C4-2B (cell line): ENCODE measurements around the gene SAMD4B.

Experiments used
- H3K27ac ChIP-seq: fragments of 450-650 bp; 2 replicates; pipeline ENCODE4 v1.5.1; 2017
- CTCF ChIP-seq: fragments of 450-650 bp; conservative IDR thresholded peaks from 2 replicates; pipeline ENCODE4 v1.5.1; 2017; ENCODE audit warnings: mild to moderate bottlenecking
- ZFX ChIP-seq: fragments of 450-650 bp; IDR thresholded peaks from 2 replicates; pipeline ENCODE4 v1.6.1; 2017

Gene SAMD4B

GRCh38 chr19:39412100-39412866 is 70.1 kb downstream of the SAMD4B start, which contains the start of gene PLEKHG2:
Gene PLEKHG2, plus strand, starts transcription at chr19:39412669. Its CDS starts 1,418 bp downstream, at chr19:39414087.
- TF ChIP-seq ZFX (no peak), CTCF (peak; percentile 73)
- peak within 1 kb of the TSS; percentile 76 for H3K27ac ChIP-seq

GRCh38 chr19:39412867-39413271 is 70.6 kb downstream of the SAMD4B start:
- H3K27ac ChIP-seq = peak overlapping the region; percentile 76
- peak; percentile 30 for TF ChIP-seq CTCF
- no peak for TF ChIP-seq ZFX

- no peak for TF ChIP-seq CTCF
- TF ChIP-seq ZFX = no peak
- H3K27ac ChIP-seq = peak overlapping the region; percentile 76; the same call in 1 of the 2 replicates
These were observed 71.2 kb downstream of the SAMD4B start for GRCh38 chr19:39413272-39413910.

- TF ChIP-seq ZFX (no peak), CTCF (no peak; the same call in 1 of the 2 replicates)
- H3K27ac ChIP-seq = no peak overlapping the region
These were observed 71.8 kb downstream of the SAMD4B start for GRCh38 chr19:39413911-39414608.

GRCh38 chr19:39415111-39416046 is 73.2 kb downstream of the SAMD4B start:
- no peak overlapping the region for H3K27ac ChIP-seq
- TF ChIP-seq CTCF (no peak), ZFX (no peak)

- TF ChIP-seq ZFX (no peak), CTCF (no peak)
- H3K27ac ChIP-seq = no peak overlapping the region
These were observed 74.2 kb downstream of the SAMD4B start for GRCh38 chr19:39416152-39417120.
